Measurements from ENCODE around the gene METTL8. TPM values are rescaled to one million over a fixed set of nuclear protein-coding genes. Genes with fewer than 3 reads are reported as not detected.

METTL8 gene
- polyA plus RNA-seq, 3 donors: 3.3 to 9.8 (median 6.9) TPM

DNA sequence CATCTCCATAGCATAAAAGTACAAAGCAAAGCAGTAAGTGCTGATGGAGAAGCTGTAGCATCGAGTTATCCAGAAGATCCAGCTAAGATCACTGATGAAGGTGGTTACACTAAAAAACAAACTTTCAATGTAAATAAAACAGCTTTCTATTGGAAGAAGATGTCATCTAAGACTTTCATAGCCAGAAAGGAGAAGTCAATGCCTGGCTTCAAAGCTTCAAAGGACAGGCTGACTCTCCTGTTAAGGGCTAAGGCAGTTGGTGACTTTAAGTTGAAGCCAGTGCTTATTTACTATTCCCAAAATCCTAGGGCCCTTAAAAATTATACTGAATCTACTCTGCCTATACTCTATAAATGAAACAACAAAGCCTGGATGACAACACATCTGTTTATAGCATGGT is 44.0 kb downstream of the METTL8 start:
- no peaks in the 10 kb centered on the region for H4K20me1 ChIP-seq (ENCODE audit: insufficient read depth, low read length)
- no peak overlapping the region for H3K27ac ChIP-seq (ENCODE audit: low read depth in 1 of 2, low read length in 2 of 2)
- no peak overlapping the region for H3K4me3 Mint-ChIP-seq
- no peaks in the 10 kb centered on the region for H3K79me2 ChIP-seq (ENCODE audit: insufficient read depth, low read length)
- peaks cover 2 to 7% of the 10 kb centered on the region in 2 donors for H3K36me3 Mint-ChIP-seq
- H3K9me3 ChIP-seq (replicated peaks in 1 of 2; ENCODE audit: control insufficient read depth in 1 of 2, insufficient read depth in 1 of 2, low read length in 2 of 2): no peaks in the 10 kb centered on the region
- H3K27me3 ChIP-seq (ENCODE audit: control insufficient read depth in 2 of 2, insufficient read depth in 2 of 2, low read length in 2 of 2): no peaks in the 10 kb centered on the region
- H3K4me2 ChIP-seq (replicated peaks; ENCODE audit: extremely low read depth, low read length, poor library complexity, severe bottlenecking): no peak overlapping the region
- peaks cover 6% of the 10 kb centered on the region in 2 donors for H3K4me1 ChIP-seq (ENCODE audit: control insufficient read depth in 1 of 2, insufficient read depth in 2 of 2, low read length in 2 of 2)
- peaks cover 28% of the 10 kb centered on the region for H3K4me1 Mint-ChIP-seq
- H3K9me3 Mint-ChIP-seq: no peaks in the 10 kb centered on the region
- no peaks in the 10 kb centered on the region for H3K36me3 ChIP-seq (replicated peaks in 1 of 2; ENCODE audit: control insufficient read depth in 1 of 2, insufficient read depth in 2 of 2, low read length in 2 of 2)
- no CpG with 5 or more reads among the region's 1 CpG for WGBS (ENCODE audit: insufficient coverage)
- no peak for DNase-seq
- H3K4me3 ChIP-seq (replicated peaks in 1 of 3; ENCODE audit: low read depth in 2 of 3, low read length in 3 of 3): no peak overlapping the region
- H3K9ac ChIP-seq (ENCODE audit: insufficient read depth, low read length, poor library complexity, severe bottlenecking): no peak overlapping the region
- H3K27ac Mint-ChIP-seq: no peak overlapping the region
- no peak overlapping the region for H2AFZ ChIP-seq (ENCODE audit: insufficient read depth, low read depth, low read length, poor library complexity, severe bottlenecking)
- TF ChIP-seq, protein P1, sequence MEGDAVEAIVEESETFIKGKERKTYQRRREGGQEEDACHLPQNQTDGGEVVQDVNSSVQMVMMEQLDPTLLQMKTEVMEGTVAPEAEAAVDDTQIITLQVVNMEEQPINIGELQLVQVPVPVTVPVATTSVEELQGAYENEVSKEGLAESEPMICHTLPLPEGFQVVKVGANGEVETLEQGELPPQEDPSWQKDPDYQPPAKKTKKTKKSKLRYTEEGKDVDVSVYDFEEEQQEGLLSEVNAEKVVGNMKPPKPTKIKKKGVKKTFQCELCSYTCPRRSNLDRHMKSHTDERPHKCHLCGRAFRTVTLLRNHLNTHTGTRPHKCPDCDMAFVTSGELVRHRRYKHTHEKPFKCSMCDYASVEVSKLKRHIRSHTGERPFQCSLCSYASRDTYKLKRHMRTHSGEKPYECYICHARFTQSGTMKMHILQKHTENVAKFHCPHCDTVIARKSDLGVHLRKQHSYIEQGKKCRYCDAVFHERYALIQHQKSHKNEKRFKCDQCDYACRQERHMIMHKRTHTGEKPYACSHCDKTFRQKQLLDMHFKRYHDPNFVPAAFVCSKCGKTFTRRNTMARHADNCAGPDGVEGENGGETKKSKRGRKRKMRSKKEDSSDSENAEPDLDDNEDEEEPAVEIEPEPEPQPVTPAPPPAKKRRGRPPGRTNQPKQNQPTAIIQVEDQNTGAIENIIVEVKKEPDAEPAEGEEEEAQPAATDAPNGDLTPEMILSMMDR (IDR thresholded peaks at IDR 0.05): no peak
- intact Hi-C loops (cut with micrococcal nuclease): no loop called here
- no peaks in the 10 kb centered on the region for H3K27me3 Mint-ChIP-seq (ENCODE audit: low read depth in 3 of 3)

DNA sequence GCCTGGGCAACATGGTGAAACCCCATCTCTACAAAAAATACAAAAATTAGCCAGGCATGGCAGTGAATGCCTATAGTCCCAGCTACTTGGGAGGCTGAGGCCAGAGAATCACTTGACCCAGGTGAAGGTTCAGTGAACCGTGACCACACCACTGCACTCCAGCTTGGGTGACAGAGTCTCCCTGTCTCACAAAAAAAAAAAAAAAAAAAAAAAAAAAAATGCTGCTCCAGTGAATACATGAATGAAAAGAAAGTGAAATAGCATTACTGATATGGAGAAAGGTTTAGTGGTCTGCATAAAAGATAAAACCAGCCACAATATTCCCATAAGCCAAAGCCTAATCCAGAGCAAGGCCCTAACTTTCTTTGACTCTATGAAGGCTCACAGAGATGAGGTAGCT is 44.5 kb downstream of the METTL8 start:
- H4K20me1 ChIP-seq (ENCODE audit: insufficient read depth, low read length): no peaks in the 10 kb centered on the region
- peaks cover 2 to 7% of the 10 kb centered on the region in 2 donors for H3K36me3 Mint-ChIP-seq
- no peaks in the 10 kb centered on the region for H3K9me3 ChIP-seq (replicated peaks in 1 of 2; ENCODE audit: control insufficient read depth in 1 of 2, insufficient read depth in 1 of 2, low read length in 2 of 2)
- H3K27ac ChIP-seq (ENCODE audit: low read depth in 1 of 2, low read length in 2 of 2): no peak overlapping the region
- no peaks in the 10 kb centered on the region for H3K9me3 Mint-ChIP-seq
- no peak overlapping the region for H3K9ac ChIP-seq (ENCODE audit: insufficient read depth, low read length, poor library complexity, severe bottlenecking)
- no peak overlapping the region for H3K27ac Mint-ChIP-seq
- no peak overlapping the region for H3K4me3 Mint-ChIP-seq
- H3K27me3 Mint-ChIP-seq (ENCODE audit: low read depth in 3 of 3): no peaks in the 10 kb centered on the region
- H3K4me3 ChIP-seq (replicated peaks in 1 of 3; ENCODE audit: low read depth in 2 of 3, low read length in 3 of 3): no peak overlapping the region
- TF ChIP-seq, protein P1 (IDR thresholded peaks at IDR 0.05): no peak
- H3K4me2 ChIP-seq (replicated peaks; ENCODE audit: extremely low read depth, low read length, poor library complexity, severe bottlenecking): no peak overlapping the region
- H3K4me1 ChIP-seq (ENCODE audit: control insufficient read depth in 1 of 2, insufficient read depth in 2 of 2, low read length in 2 of 2): peaks cover 2 to 4% of the 10 kb centered on the region in 2 donors
- H3K36me3 ChIP-seq (replicated peaks in 1 of 2; ENCODE audit: control insufficient read depth in 1 of 2, insufficient read depth in 2 of 2, low read length in 2 of 2): no peaks in the 10 kb centered on the region
- H3K4me1 Mint-ChIP-seq: peaks cover 24% of the 10 kb centered on the region
- H2AFZ ChIP-seq (ENCODE audit: insufficient read depth, low read depth, low read length, poor library complexity, severe bottlenecking): no peak overlapping the region
- H3K79me2 ChIP-seq (ENCODE audit: insufficient read depth, low read length): no peaks in the 10 kb centered on the region
- intact Hi-C loops (cut with micrococcal nuclease): no loop called here
- no peak for DNase-seq
- H3K27me3 ChIP-seq (ENCODE audit: control insufficient read depth in 2 of 2, insufficient read depth in 2 of 2, low read length in 2 of 2): no peaks in the 10 kb centered on the region
- WGBS (ENCODE audit: insufficient coverage): no CpG with 5 or more reads among the region's 1 CpG

All from CD14-positive monocyte (primary cell).